ENCODE measurements around the gene CYP2R1. TPM values are rescaled to one million over a fixed set of nuclear protein-coding genes. Genes with fewer than 3 reads are reported as not detected.
A peak's percentile ranks its signal among the peaks of the same experiment; 100 is the strongest.
"Not testable (repeated sequence)": the region's sequence is repeated elsewhere in the genome, so short reads cannot be mapped to it uniquely, and the experiment has no call there.

The CYP2R1 gene
- total RNA-seq, 2 experiments from 2014 or later = 14.2 to 15.8 TPM

GRCh38 chr11:14873632-14874031 lies 18.4 kb downstream of the CYP2R1 start:
- H3K9me3 ChIP-seq (ENCODE audit: control insufficient read depth in 1 of 2, insufficient read depth in 1 of 2, low read length in 2 of 2) = no peaks in the 10 kb centered on the region
- H3K9me3 Mint-ChIP-seq = no peaks in the 10 kb centered on the region
- DNase-seq = no peak
- intact Hi-C loops (cut with DNase I, micrococcal nuclease) = no loop called here
- no peaks in the 10 kb centered on the region for H3K27me3 ChIP-seq (ENCODE audit: control insufficient read depth in 1 of 2, insufficient read depth in 2 of 2, low read length in 2 of 2)
- no peak for ATAC-seq (ENCODE audit: poor library complexity)
- peaks cover 86% of the 10 kb centered on the region for H3K36me3 Mint-ChIP-seq (ENCODE audit: low read depth)
- TF ChIP-seq CTCF (IDR thresholded peaks at IDR 0.05) = no peak
- peaks cover 49% of the 10 kb centered on the region for H3K36me3 ChIP-seq (ENCODE audit: insufficient read depth, low read length)
- ChIA-PET POLR2A (no interaction called here), CTCF (no interaction called here)
- peaks cover 4% of the 10 kb centered on the region for H3K4me1 Mint-ChIP-seq (ENCODE audit: low read depth)
- H3K27me3 Mint-ChIP-seq = no peaks in the 10 kb centered on the region
- H3K4me3 ChIP-seq (ENCODE audit: low read length) = no peak overlapping the region
- no peak overlapping the region for H3K4me3 Mint-ChIP-seq
- H3K27ac Mint-ChIP-seq = no peak overlapping the region
- H3K27ac ChIP-seq (ENCODE audit: low read depth in 1 of 2, low read length in 2 of 2) = no peak overlapping the region
- no peaks in the 10 kb centered on the region for H3K4me1 ChIP-seq (ENCODE audit: insufficient read depth, low read length)

- Histone ChIP-seq H3K27ac (ENCODE audit: low read depth in 1 of 2, low read length in 2 of 2) (no peak overlapping the region), H3K4me3 (ENCODE audit: low read length) (no peak overlapping the region), H3K36me3 (ENCODE audit: insufficient read depth, low read length) (peaks cover 48% of the 10 kb centered on the region), H3K27me3 (ENCODE audit: control insufficient read depth in 1 of 2, insufficient read depth in 2 of 2, low read length in 2 of 2) (no peaks in the 10 kb centered on the region), H3K9me3 (ENCODE audit: control insufficient read depth in 1 of 2, insufficient read depth in 1 of 2, low read length in 2 of 2) (no peaks in the 10 kb centered on the region), H3K4me1 (ENCODE audit: insufficient read depth, low read length) (no peaks in the 10 kb centered on the region)
- no peaks in the 10 kb centered on the region for H3K27me3 Mint-ChIP-seq
- H3K36me3 Mint-ChIP-seq (ENCODE audit: low read depth) = peaks cover 83% of the 10 kb centered on the region
- peaks cover 4% of the 10 kb centered on the region for H3K4me1 Mint-ChIP-seq (ENCODE audit: low read depth)
- no peak for ATAC-seq (ENCODE audit: poor library complexity)
- no peak overlapping the region for H3K4me3 Mint-ChIP-seq
- no peak for TF ChIP-seq CTCF (IDR thresholded peaks at IDR 0.05)
- no peaks in the 10 kb centered on the region for H3K9me3 Mint-ChIP-seq
- intact Hi-C loops (cut with DNase I, micrococcal nuclease) = no loop called here
- no peak for DNase-seq
- ChIA-PET POLR2A (interaction anchor here (1.1 to 1.5 kb wide), 2 partner anchors 10 to 20 kb away, joined by 3 to 4 read pairs; partner anchors contain the start of gene CYP2R1), CTCF (interaction anchor here (1.7 kb wide), 1 partner anchor 33 kb away, joined by 5 read pairs; no protein-coding TSS in a partner anchor)
- peak overlapping the region; percentile 1 for H3K27ac Mint-ChIP-seq
Measured at GRCh38 chr11:14872032-14872431, 20.0 kb downstream of the CYP2R1 start.

- H3K27ac Mint-ChIP-seq; intact Hi-C loops (cut with DNase I, micrococcal nuclease); H3K27ac ChIP-seq (ENCODE audit: low read depth in 1 of 2, low read length in 2 of 2); ATAC-seq (ENCODE audit: poor library complexity); H3K9me3 Mint-ChIP-seq; H3K27me3 ChIP-seq (ENCODE audit: control insufficient read depth in 1 of 2, insufficient read depth in 2 of 2, low read length in 2 of 2); H3K4me1 ChIP-seq (ENCODE audit: insufficient read depth, low read length); H3K27me3 Mint-ChIP-seq; H3K4me3 ChIP-seq (ENCODE audit: low read length); H3K4me1 Mint-ChIP-seq (ENCODE audit: low read depth); H3K4me3 Mint-ChIP-seq; H3K9me3 ChIP-seq (ENCODE audit: control insufficient read depth in 1 of 2, insufficient read depth in 1 of 2, low read length in 2 of 2); DNase-seq; POLR2A ChIA-PET; CTCF ChIA-PET: not testable (repeated sequence)
- H3K36me3 ChIP-seq (ENCODE audit: insufficient read depth, low read length) = peaks cover 44% of the 10 kb centered on the region
- peaks cover 80% of the 10 kb centered on the region for H3K36me3 Mint-ChIP-seq (ENCODE audit: low read depth)
Measured at GRCh38 chr11:14863775-14864174, 28.3 kb downstream of the CYP2R1 start.

GRCh38 chr11:14861680-14862079 lies 30.4 kb downstream of the CYP2R1 start:
- POLR2A ChIA-PET = no interaction called here
- Mint-ChIP-seq H3K4me1 (ENCODE audit: low read depth) (peaks cover 7% of the 10 kb centered on the region), H3K4me3 (no peak overlapping the region), H3K9me3 (no peaks in the 10 kb centered on the region), H3K36me3 (ENCODE audit: low read depth) (peaks cover 83% of the 10 kb centered on the region), H3K27me3 (no peaks in the 10 kb centered on the region), H3K27ac (peak overlapping the region; percentile 20)
- H3K9me3 ChIP-seq (ENCODE audit: control insufficient read depth in 1 of 2, insufficient read depth in 1 of 2, low read length in 2 of 2) = peaks cover 0 to 3% of the 10 kb centered on the region in 2 experiments
- ATAC-seq (ENCODE audit: poor library complexity) (no peak), DNase-seq (no peak)
- CTCF ChIA-PET = no interaction called here
- H3K4me1 ChIP-seq (ENCODE audit: insufficient read depth, low read length) = no peaks in the 10 kb centered on the region
- no peak overlapping the region for H3K4me3 ChIP-seq (ENCODE audit: low read length)
- TF ChIP-seq CTCF (IDR thresholded peaks at IDR 0.05) = no peak
- intact Hi-C loops (cut with DNase I, micrococcal nuclease) = no loop called here
- no peaks in the 10 kb centered on the region for H3K27me3 ChIP-seq (ENCODE audit: control insufficient read depth in 1 of 2, insufficient read depth in 2 of 2, low read length in 2 of 2)
- H3K36me3 ChIP-seq (ENCODE audit: insufficient read depth, low read length) = peaks cover 29% of the 10 kb centered on the region
- H3K27ac ChIP-seq (ENCODE audit: low read depth in 1 of 2, low read length in 2 of 2) = no peak overlapping the region

Data from CD4-positive, alpha-beta T cell (primary cell).